GM06990 (cell line): Measurements from ENCODE around the gene DRICH1.
"Not testable (repeated sequence)": the region's sequence is repeated elsewhere in the genome, so short reads cannot be mapped to it uniquely, and the experiment has no call there.

Experiments
- DNase-seq: peaks from one replicate; pipeline ENCODE4 v3.0.0-alpha.2; 2011; ENCODE audit not compliant: insufficient read length; ENCODE audit errors: extremely low read depth
- H3K27me3 ChIP-seq: replicated peaks from 2 replicates; pipeline ENCODE4 v1.6.0; 2011; ENCODE audit warnings: low read length; ENCODE audit not compliant: control insufficient read depth, insufficient read depth
- H3K36me3 ChIP-seq: 2 replicates; pipeline ENCODE4 v1.5.1; 2011; ENCODE audit warnings: low read length; ENCODE audit not compliant: control insufficient read depth, insufficient read depth
- H3K4me3 ChIP-seq: replicated peaks from 2 replicates; pipeline ENCODE4 v1.5.1; 2011; ENCODE audit warnings: low read depth, mild to moderate bottlenecking, control low read depth, low read length
- CTCF ChIP-seq: IDR thresholded peaks from 2 replicates; pipeline ENCODE4 v1.5.1; 2011; ENCODE audit warnings: low read length, control low read depth, mild to moderate bottlenecking, inconsistent platforms; ENCODE audit not compliant: insufficient read depth, poor library complexity, severe bottlenecking

DRICH1 gene

GRCh38 chr22:23670378-23671295 lies 38.5 kb upstream of the DRICH1 start:
- Histone ChIP-seq H3K27me3 (no peaks in the 10 kb centered on the region), H3K4me3 (no peak overlapping the region), H3K36me3 (no peaks in the 10 kb centered on the region)
- TF ChIP-seq CTCF: no peak
- no peak for DNase-seq

GRCh38 chr22:23660381-23660780 lies 28.3 kb upstream of the DRICH1 start:
- H3K36me3 ChIP-seq, H3K4me3 ChIP-seq, DNase-seq, H3K27me3 ChIP-seq: not testable (repeated sequence)

GRCh38 chr22:23657727-23658126 lies 25.6 kb upstream of the DRICH1 start:
- Histone ChIP-seq H3K36me3 (no peaks in the 10 kb centered on the region; the same call in 1 of the 2 replicates), H3K4me3 (no peak overlapping the region), H3K27me3 (no peaks in the 10 kb centered on the region)
- DNase-seq: no peak
- no peak for TF ChIP-seq CTCF

GRCh38 chr22:23655891-23656475 lies 23.9 kb upstream of the DRICH1 start:
- Histone ChIP-seq H3K36me3 (no peaks in the 10 kb centered on the region; the same call in 1 of the 2 replicates), H3K4me3 (no peak overlapping the region), H3K27me3 (no peaks in the 10 kb centered on the region)
- TF ChIP-seq CTCF: no peak
- no peak for DNase-seq

GRCh38 chr22:23652711-23653110 lies 20.6 kb upstream of the DRICH1 start:
- Histone ChIP-seq H3K36me3 (no peaks in the 10 kb centered on the region), H3K27me3 (no peaks in the 10 kb centered on the region), H3K4me3 (no peak overlapping the region)
- no peak for TF ChIP-seq CTCF
- no peak for DNase-seq

- no peaks in the 10 kb centered on the region for H3K36me3 ChIP-seq
- TF ChIP-seq CTCF: no peak
- DNase-seq: no peak
- H3K4me3 ChIP-seq: no peak overlapping the region
- H3K27me3 ChIP-seq: no peaks in the 10 kb centered on the region
Measured at GRCh38 chr22:23652286-23652685, 20.2 kb upstream of the DRICH1 start.
